Measurements from ENCODE around the gene BCAM.

The BCAM gene

DNA sequence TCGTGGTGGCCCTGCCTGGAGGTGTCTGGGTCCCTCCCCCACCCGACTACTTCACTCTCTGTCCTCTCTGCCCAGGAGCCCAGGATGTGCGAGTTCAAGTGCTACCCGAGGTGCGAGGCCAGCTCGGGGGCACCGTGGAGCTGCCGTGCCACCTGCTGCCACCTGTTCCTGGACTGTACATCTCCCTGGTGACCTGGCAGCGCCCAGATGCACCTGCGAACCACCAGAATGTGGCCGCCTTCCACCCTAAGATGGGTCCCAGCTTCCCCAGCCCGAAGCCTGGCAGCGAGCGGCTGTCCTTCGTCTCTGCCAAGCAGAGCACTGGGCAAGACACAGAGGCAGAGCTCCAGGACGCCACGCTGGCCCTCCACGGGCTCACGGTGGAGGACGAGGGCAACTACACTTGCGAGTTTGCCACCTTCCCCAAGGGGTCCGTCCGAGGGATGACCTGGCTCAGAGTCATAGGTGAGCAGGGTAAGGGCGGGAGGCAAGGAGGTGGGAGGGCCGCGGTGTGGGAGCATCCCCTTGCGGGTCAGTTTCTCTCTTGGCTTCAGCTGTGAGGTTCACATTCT lies 56.4 kb downstream of the BCAM start:
- DNase-seq (ENCODE audit: insufficient read length, low spot score): no peak
- no peak for TF ChIP-seq POLR2A (IDR thresholded peaks at IDR 0.05; ENCODE audit: low read depth, low read length)
- FAIRE-seq: no peak

DNA sequence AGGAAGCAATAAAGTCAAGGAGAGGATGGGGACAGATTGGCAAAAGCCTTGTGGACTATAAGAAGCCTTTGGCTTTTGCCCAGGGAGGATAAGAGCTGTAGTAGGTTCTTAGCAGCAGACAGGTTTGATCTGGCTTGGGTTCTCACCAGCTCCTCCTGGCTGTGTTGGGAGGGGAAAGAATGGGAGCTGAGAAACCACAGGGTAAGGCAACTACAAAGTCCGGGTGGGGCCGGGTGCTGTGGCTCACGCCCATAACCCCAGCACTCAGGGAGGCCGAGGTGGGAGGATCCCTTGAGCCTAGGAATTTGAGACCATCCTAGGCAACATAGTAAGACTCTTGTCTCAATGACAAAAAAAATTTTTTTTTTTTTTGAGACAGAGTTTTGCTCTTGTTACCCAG lies 57.8 kb downstream of the BCAM start:
- FAIRE-seq (no peak), DNase-seq (ENCODE audit: insufficient read length, low spot score) (no peak)
- TF ChIP-seq POLR2A (IDR thresholded peaks at IDR 0.05; ENCODE audit: low read depth, low read length): no peak

DNA sequence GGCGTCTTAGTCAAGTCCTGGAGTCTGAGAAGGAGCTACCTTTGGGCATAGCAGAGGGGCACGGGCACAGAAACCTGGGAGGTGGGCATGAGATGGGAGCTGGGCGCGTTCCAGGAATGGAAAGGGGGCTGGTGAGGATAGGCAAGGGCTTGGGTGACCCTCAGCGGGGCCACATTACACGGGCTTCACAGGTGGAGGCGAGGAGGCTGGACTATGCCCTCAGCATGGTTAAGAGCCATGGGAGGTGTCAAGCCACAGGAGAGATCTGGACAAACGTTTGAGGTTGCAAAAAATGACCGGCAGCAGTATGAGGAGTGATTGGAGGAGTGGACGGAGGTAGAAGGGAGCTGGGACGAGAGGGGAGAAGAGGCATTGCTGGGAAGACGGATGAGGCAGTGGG lies 58.7 kb downstream of the BCAM start:
- TF ChIP-seq POLR2A (IDR thresholded peaks at IDR 0.05; ENCODE audit: low read depth, low read length): no peak
- no peak for FAIRE-seq
- DNase-seq (ENCODE audit: insufficient read length, low spot score): no peak

DNA sequence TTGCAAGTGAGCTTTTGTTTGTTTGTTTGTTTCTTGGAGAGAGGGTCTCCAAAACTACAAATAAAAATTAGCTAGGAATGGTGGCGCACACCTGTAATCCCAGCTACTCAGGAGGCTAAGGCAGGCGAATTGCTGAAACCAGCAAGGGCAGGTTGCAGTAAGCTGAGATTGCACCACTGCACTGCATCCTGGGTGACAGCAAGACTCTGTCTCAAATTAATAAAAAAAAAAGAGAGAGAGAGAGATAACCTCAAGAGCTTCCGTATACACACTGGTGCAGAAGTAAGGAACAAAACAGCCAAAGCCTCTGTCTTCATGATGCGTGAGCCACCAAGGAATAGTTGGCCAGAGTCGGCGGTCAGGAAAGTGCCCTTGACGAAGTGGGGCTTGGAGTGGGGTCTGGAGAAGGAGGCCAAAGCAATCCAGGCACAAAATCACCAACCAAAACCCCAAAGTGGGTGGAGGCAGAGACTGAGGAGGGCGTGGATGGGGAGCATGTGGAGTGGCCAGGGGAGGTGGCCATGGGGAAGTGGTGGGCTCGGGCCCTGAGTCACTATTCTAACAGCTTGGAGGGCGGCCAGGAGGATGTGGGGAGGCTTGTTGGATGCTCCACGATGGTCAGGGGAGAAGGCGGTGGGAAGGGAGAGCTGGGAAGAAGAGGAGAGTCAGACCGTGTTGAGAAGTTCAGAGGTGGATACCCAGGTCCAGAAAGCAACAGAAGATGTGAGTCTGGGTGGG lies 61.0 kb downstream of the BCAM start:
- DNase-seq (ENCODE audit: insufficient read length, low spot score) (no peak), FAIRE-seq (no peak)
- no peak for TF ChIP-seq POLR2A (IDR thresholded peaks at IDR 0.05; ENCODE audit: low read depth, low read length)

Data from H54 (cell line).